H9 (cell line): ENCODE data around the gene SCTR. TPM values are rescaled to one million over a fixed set of nuclear protein-coding genes. Genes with fewer than 3 reads are reported as not detected.

ENCODE experiments used
- DNase-seq: peaks from one replicate; pipeline ENCODE4 v3.0.0-alpha.2; 2017
- H2AFZ ChIP-seq: one replicate; pipeline ENCODE4 v1.6.1; 2013; ENCODE audit warnings: mild to moderate bottlenecking, low read length, control low read depth, moderate library complexity
- H2AK5ac ChIP-seq: 2 replicates; pipeline ENCODE4 v1.6.1; 2013; ENCODE audit warnings: low read length, control low read depth, mixed read lengths; ENCODE audit not compliant: insufficient read length
- H2BK120ac ChIP-seq: one replicate; pipeline ENCODE4 v1.6.1; 2013; ENCODE audit warnings: low read depth, mild to moderate bottlenecking, low read length, control low read depth, inconsistent platforms; ENCODE audit not compliant: poor library complexity, severe bottlenecking
- H2BK12ac ChIP-seq: 2 replicates; pipeline ENCODE4 v1.6.1; 2013; ENCODE audit warnings: low read length, control low read depth, mixed read lengths, low read depth; ENCODE audit not compliant: insufficient read length
- H2BK15ac ChIP-seq: 2 replicates; pipeline ENCODE4 v1.6.1; 2013; ENCODE audit warnings: low read depth, low read length, control low read depth
- H2BK20ac ChIP-seq: one replicate; pipeline ENCODE4 v1.6.1; 2013; ENCODE audit warnings: low read depth, mild to moderate bottlenecking, low read length, control low read depth, inconsistent platforms; ENCODE audit not compliant: poor library complexity, severe bottlenecking
- H2BK5ac ChIP-seq: 2 replicates; pipeline ENCODE4 v1.6.1; 2013; ENCODE audit warnings: low read length, control low read depth, mixed read lengths; ENCODE audit not compliant: insufficient read length
- H3K14ac ChIP-seq: 2 replicates; pipeline ENCODE4 v1.6.1; 2013; ENCODE audit warnings: low read length, control low read depth; ENCODE audit not compliant: insufficient read depth
- H3K18ac ChIP-seq: 2 replicates; pipeline ENCODE4 v1.6.1; 2013; ENCODE audit warnings: low read depth, mild to moderate bottlenecking, mixed read lengths, low read length, control low read depth; ENCODE audit not compliant: insufficient read length
- H3K23ac ChIP-seq: 2 replicates; pipeline ENCODE4 v1.6.1; 2013; ENCODE audit warnings: low read length, control low read depth, mixed read lengths, low read depth; ENCODE audit not compliant: insufficient read length
- H3K23me2 ChIP-seq: 2 replicates; pipeline ENCODE4 v1.6.1; 2013; ENCODE audit warnings: low read depth, mild to moderate bottlenecking, mixed read lengths, low read length, control low read depth; ENCODE audit not compliant: insufficient read length, poor library complexity, severe bottlenecking
- H3K27ac ChIP-seq: 2 replicates; pipeline ENCODE4 v1.5.1; 2013; ENCODE audit warnings: low read length, control low read depth, mixed read lengths, low read depth; ENCODE audit not compliant: insufficient read length
- H3K27me3 ChIP-seq: 2 replicates; pipeline ENCODE4 v1.6.1; 2013; ENCODE audit warnings: low read length, control low read depth, inconsistent platforms; ENCODE audit not compliant: insufficient read depth
- H3K4ac ChIP-seq: 2 replicates; pipeline ENCODE4 v1.6.1; 2013; ENCODE audit warnings: low read depth, mild to moderate bottlenecking, control low read depth, inconsistent platforms, low read length, moderate library complexity
- H3K4me1 ChIP-seq: 2 replicates; pipeline ENCODE4 v1.6.1; 2013; ENCODE audit warnings: low read length, control low read depth, inconsistent platforms; ENCODE audit not compliant: insufficient read depth
- H3K4me2 ChIP-seq: 2 replicates; pipeline ENCODE4 v1.6.1; 2013; ENCODE audit warnings: low read length, control low read depth, mixed read lengths; ENCODE audit not compliant: insufficient read length, insufficient read depth
- H3K56ac ChIP-seq: 2 replicates; pipeline ENCODE4 v1.6.1; 2013; ENCODE audit warnings: low read depth, mild to moderate bottlenecking, mixed read lengths, low read length, control low read depth; ENCODE audit not compliant: insufficient read length
- H3K79me1 ChIP-seq: 2 replicates; pipeline ENCODE4 v1.6.1; 2013; ENCODE audit warnings: low read depth, mild to moderate bottlenecking, moderate library complexity, low read length, control low read depth, inconsistent platforms; ENCODE audit not compliant: insufficient read depth, poor library complexity, severe bottlenecking
- H3K79me2 ChIP-seq: 2 replicates; pipeline ENCODE4 v1.6.1; 2013; ENCODE audit warnings: low read length, control low read depth, inconsistent platforms; ENCODE audit not compliant: insufficient read depth
- H3K9ac ChIP-seq: 2 replicates; pipeline ENCODE4 v1.6.1; 2013; ENCODE audit warnings: low read length, control low read depth, mixed read lengths; ENCODE audit not compliant: insufficient read length; ENCODE audit errors: extremely low read depth
- H3K9me3 ChIP-seq: one replicate; pipeline ENCODE4 v1.6.1; 2013; ENCODE audit warnings: low read depth, low read length, inconsistent platforms; ENCODE audit not compliant: control insufficient read depth
- H3T11ph ChIP-seq: one replicate; pipeline ENCODE4 v1.6.1; 2013; ENCODE audit warnings: mild to moderate bottlenecking, low read length, control low read depth, inconsistent platforms
- H4K20me1 ChIP-seq: one replicate; pipeline ENCODE4 v1.6.1; 2013; ENCODE audit not compliant: control insufficient read depth, insufficient read length, insufficient read depth
- H4K5ac ChIP-seq: 2 replicates; pipeline ENCODE4 v1.6.1; 2013; ENCODE audit warnings: low read depth, mild to moderate bottlenecking, mixed read lengths, low read length, control low read depth; ENCODE audit not compliant: insufficient read length
- H4K8ac ChIP-seq: replicated peaks from 2 replicates; pipeline ENCODE4 v1.6.1; 2013; ENCODE audit warnings: low read length, control low read depth, mixed read lengths, low read depth; ENCODE audit not compliant: insufficient read length
- H4K91ac ChIP-seq: 2 replicates; pipeline ENCODE4 v1.6.1; 2013; ENCODE audit warnings: low read depth, mild to moderate bottlenecking, moderate library complexity, mixed read lengths, low read length, control low read depth; ENCODE audit not compliant: insufficient read length
- H3K27ac Mint-ChIP-seq, 3 experiments: 2 replicates in 2 of 3; 3 replicates in 1 of 3; pipeline ENCODE4 v1.8.0; 2020 to 2021; ENCODE audit warnings: mixed read lengths in 3 of 3, mild to moderate bottlenecking in 1 of 3, moderate library complexity in 1 of 3
- H3K27me3 Mint-ChIP-seq: 2 replicates; pipeline ENCODE4 v1.8.0; 2021; ENCODE audit warnings: low read depth, mild to moderate bottlenecking, moderate library complexity, mixed read lengths
- H3K36me3 Mint-ChIP-seq, 3 experiments: 2 replicates in 2 of 3; 3 replicates in 1 of 3; pipeline ENCODE4 v1.8.0; 2020 to 2021; ENCODE audit warnings: low read depth in 3 of 3, mixed read lengths in 3 of 3; ENCODE audit not compliant: insufficient read depth in 1 of 3
- H3K4me1 Mint-ChIP-seq, 2 experiments: 2 replicates each; pipeline ENCODE4 v1.8.0; 2020; ENCODE audit warnings: mixed read lengths in 2 of 2
- H3K4me3 Mint-ChIP-seq, 2 experiments: 2 replicates in 1 of 2; 3 replicates in 1 of 2; pipeline ENCODE4 v1.8.0; 2020 to 2021; ENCODE audit warnings: mild to moderate bottlenecking in 2 of 2, mixed read lengths in 2 of 2, moderate library complexity in 1 of 2
- H3K9me3 Mint-ChIP-seq, 2 experiments: 2 replicates in 1 of 2; 3 replicates in 1 of 2; pipeline ENCODE4 v1.8.0; 2020; ENCODE audit warnings: mild to moderate bottlenecking in 2 of 2, mixed read lengths in 2 of 2, moderate library complexity in 1 of 2
- CTCF ChIP-seq: fragments of 200-600 bp; sonication (generic); conservative IDR thresholded peaks from 3 replicates; pipeline ENCODE4 v1.8.0; 2021; ENCODE audit warnings: antibody characterized with exemption, mild to moderate bottlenecking
- WGBS: extraction: QIAGEN DNeasy Blood & Tissue Kit; methylation state at CpG from one replicate; pipeline ENCODE4 v1.1.7; 2013; ENCODE audit warnings: missing lambda C conversion rate, low lambda C conversion rate, mixed read lengths; ENCODE audit not compliant: insufficient read length; ENCODE audit errors: extremely low coverage; 5-methylcytosine and 5-hydroxymethylcytosine counted together
- total RNA-seq: library from RNA; stranded (reverse); gene quantifications from 2 replicates; pipeline ENCODE4 v1.2.1, GENCODE V29; 2021

Gene SCTR
- total RNA-seq, 1 experiment from 2014 or later, result not detected

- Histone ChIP-seq H3K27me3 (no peaks in the 10 kb centered on the region), H3K23ac (no peak overlapping the region), H3K27ac (no peak overlapping the region), H3K14ac (no peak overlapping the region), H3K4ac (no peak overlapping the region), H3K9me3 (no peaks in the 10 kb centered on the region), H3K4me1 (no peaks in the 10 kb centered on the region), H3K79me1 (no peaks in the 10 kb centered on the region), H4K91ac (no peak overlapping the region), H2BK15ac (no peak overlapping the region), H3K18ac (no peak overlapping the region), H3T11ph (no peak overlapping the region), H3K23me2 (no peaks in the 10 kb centered on the region), H2AK5ac (no peak overlapping the region), H3K4me2 (no peak overlapping the region), H4K8ac (no peak overlapping the region), H4K5ac (no peak overlapping the region), H3K79me2 (no peaks in the 10 kb centered on the region), H2AFZ (no peak overlapping the region), H3K56ac (no peak overlapping the region), H2BK120ac (no peak overlapping the region), H2BK12ac (no peak overlapping the region), H2BK20ac (no peak overlapping the region), H4K20me1 (no peaks in the 10 kb centered on the region), H2BK5ac (no peak overlapping the region), H3K9ac (no peak overlapping the region)
- peaks cover 10% of the 10 kb centered on the region for H3K27me3 Mint-ChIP-seq
- no peak overlapping the region for H3K27ac Mint-ChIP-seq
- no peak overlapping the region for H3K4me3 Mint-ChIP-seq
- H3K9me3 Mint-ChIP-seq, result no peaks in the 10 kb centered on the region
- peaks cover 8 to 14% of the 10 kb centered on the region in 2 experiments for H3K4me1 Mint-ChIP-seq
- no peak for TF ChIP-seq CTCF
- DNase-seq, result no peak
- H3K36me3 Mint-ChIP-seq, result no peaks in the 10 kb centered on the region
- WGBS, result no CpG with 5 or more reads among the region's 4 CpGs
These were observed 59.3 kb downstream of the SCTR start for GRCh38 chr2:119464981-119465380.
